MM.1S (cell line): ENCODE data around the gene VEZT.

Experiments
- DNase-seq: peaks from one replicate; pipeline ENCODE4 v3.0.0-alpha.2; 2015
- H2AFZ ChIP-seq: fragments of 300-600 bp; sonication (generic); 2 replicates; pipeline ENCODE4 v1.6.0; 2016; ENCODE audit warnings: antibody characterized with exemption, low read length
- H3F3A ChIP-seq: fragments of 300-600 bp; sonication (generic); 2 replicates; pipeline ENCODE4 v1.6.1; 2016; ENCODE audit warnings: mild to moderate bottlenecking, antibody characterized with exemption, low read length, moderate library complexity, mixed read lengths; ENCODE audit not compliant: insufficient read depth
- H3K27ac ChIP-seq: fragments of 300-600 bp; sonication (generic); 2 replicates; pipeline ENCODE4 v1.5.1; 2016; ENCODE audit warnings: mild to moderate bottlenecking, low read length
- H3K27me3 ChIP-seq: fragments of 300-600 bp; sonication (generic); replicated peaks from 2 replicates; pipeline ENCODE4 v1.6.0; 2016; ENCODE audit warnings: low read length; ENCODE audit not compliant: insufficient read depth
- H3K36me3 ChIP-seq: fragments of 300-600 bp; sonication (generic); replicated peaks from 2 replicates; pipeline ENCODE4 v1.6.1; 2016; ENCODE audit warnings: mild to moderate bottlenecking, low read length, mixed read lengths; ENCODE audit not compliant: insufficient read depth
- H3K4me1 ChIP-seq: fragments of 300-600 bp; sonication (generic); 2 replicates; pipeline ENCODE4 v1.6.1; 2016; ENCODE audit warnings: low read length, mixed read lengths
- H3K4me2 ChIP-seq: fragments of 300-600 bp; sonication (generic); 2 replicates; pipeline ENCODE4 v1.6.0; 2016; ENCODE audit warnings: low read depth, low read length
- H3K4me3 ChIP-seq: fragments of 300-600 bp; sonication (generic); 2 replicates; pipeline ENCODE4 v1.5.1; 2016; ENCODE audit warnings: low read length, mixed read lengths
- H3K79me2 ChIP-seq: fragments of 300-600 bp; sonication (generic); 2 replicates; pipeline ENCODE4 v1.6.1; 2016; ENCODE audit warnings: mixed run types, low read length, mixed read lengths
- H3K9ac ChIP-seq: fragments of 300-600 bp; sonication (generic); 2 replicates; pipeline ENCODE4 v1.6.1; 2016; ENCODE audit warnings: low read length, mixed read lengths
- H3K9me2 ChIP-seq: fragments of 300-600 bp; sonication (generic); replicated peaks from 2 replicates; pipeline ENCODE4 v1.6.1; 2016; ENCODE audit warnings: mild to moderate bottlenecking, low read length, mixed read lengths; ENCODE audit not compliant: insufficient read depth
- H3K9me3 ChIP-seq: fragments of 300-600 bp; sonication (generic); replicated peaks from 2 replicates; pipeline ENCODE4 v1.6.1; 2016; ENCODE audit warnings: mild to moderate bottlenecking, low read length, mixed read lengths; ENCODE audit not compliant: insufficient read depth
- H4K20me1 ChIP-seq: fragments of 300-600 bp; sonication (generic); 2 replicates; pipeline ENCODE4 v1.6.1; 2016; ENCODE audit warnings: mild to moderate bottlenecking, low read length, moderate library complexity, mixed read lengths; ENCODE audit not compliant: insufficient read depth
- EZH2 ChIP-seq: fragments of 300-600 bp; sonication (generic); optimal IDR thresholded peaks from 2 replicates; pipeline ENCODE3; 2017; ENCODE audit warnings: low read depth, mild to moderate bottlenecking, antibody characterized with exemption, low read length, mixed read lengths
- EZH2phosphoT487 ChIP-seq: fragments of 300-600 bp; sonication (generic); IDR thresholded peaks from 2 replicates; pipeline ENCODE4 v1.6.1; 2018; ENCODE audit warnings: antibody characterized with exemption, low read length
- TF ChIP-seq, protein P1 (sequence below): fragments of 300-600 bp; sonication (generic); IDR thresholded peaks from 2 replicates; pipeline ENCODE4 v1.5.1; 2016; ENCODE audit warnings: antibody characterized with exemption, low read length, mixed read lengths

VEZT gene

DNA sequence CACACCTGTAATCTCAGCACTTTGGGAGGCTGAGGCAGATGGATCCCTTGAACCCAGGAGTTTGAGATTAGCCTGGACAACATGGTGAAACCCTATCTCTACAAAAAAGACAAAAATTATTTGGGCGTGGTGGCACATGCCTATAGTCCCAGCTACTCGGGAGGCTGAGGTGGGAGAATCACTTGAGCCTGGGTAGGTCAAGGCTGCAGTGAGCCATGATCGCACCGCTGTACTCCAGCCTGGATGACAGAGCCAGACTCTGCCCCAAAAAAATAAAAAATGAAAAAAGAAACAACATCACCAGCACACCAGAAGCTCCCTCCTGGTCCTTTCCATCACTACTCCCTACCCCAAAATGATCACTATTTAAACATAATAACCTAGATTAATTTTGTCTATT is 2.6 kb downstream of the VEZT start:
- peaks cover 9% of the 10 kb centered on the region; the same call in 1 of the 2 replicates for H4K20me1 ChIP-seq
- H3K9ac ChIP-seq: no peak overlapping the region
- no peak overlapping the region for H3K4me3 ChIP-seq
- H3K79me2 ChIP-seq: peaks cover 75% of the 10 kb centered on the region
- H3K36me3 ChIP-seq: no peaks in the 10 kb centered on the region; the same call in 1 of the 2 replicates
- no peak overlapping the region for H3K27ac ChIP-seq
- peaks cover 14% of the 10 kb centered on the region for H3K4me1 ChIP-seq
- H3K27me3 ChIP-seq: no peaks in the 10 kb centered on the region
- no peaks in the 10 kb centered on the region for H3K9me2 ChIP-seq
- H2AFZ ChIP-seq: no peak overlapping the region
- TF ChIP-seq EZH2phosphoT487: no peak
- TF ChIP-seq, protein P1, sequence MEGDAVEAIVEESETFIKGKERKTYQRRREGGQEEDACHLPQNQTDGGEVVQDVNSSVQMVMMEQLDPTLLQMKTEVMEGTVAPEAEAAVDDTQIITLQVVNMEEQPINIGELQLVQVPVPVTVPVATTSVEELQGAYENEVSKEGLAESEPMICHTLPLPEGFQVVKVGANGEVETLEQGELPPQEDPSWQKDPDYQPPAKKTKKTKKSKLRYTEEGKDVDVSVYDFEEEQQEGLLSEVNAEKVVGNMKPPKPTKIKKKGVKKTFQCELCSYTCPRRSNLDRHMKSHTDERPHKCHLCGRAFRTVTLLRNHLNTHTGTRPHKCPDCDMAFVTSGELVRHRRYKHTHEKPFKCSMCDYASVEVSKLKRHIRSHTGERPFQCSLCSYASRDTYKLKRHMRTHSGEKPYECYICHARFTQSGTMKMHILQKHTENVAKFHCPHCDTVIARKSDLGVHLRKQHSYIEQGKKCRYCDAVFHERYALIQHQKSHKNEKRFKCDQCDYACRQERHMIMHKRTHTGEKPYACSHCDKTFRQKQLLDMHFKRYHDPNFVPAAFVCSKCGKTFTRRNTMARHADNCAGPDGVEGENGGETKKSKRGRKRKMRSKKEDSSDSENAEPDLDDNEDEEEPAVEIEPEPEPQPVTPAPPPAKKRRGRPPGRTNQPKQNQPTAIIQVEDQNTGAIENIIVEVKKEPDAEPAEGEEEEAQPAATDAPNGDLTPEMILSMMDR: no peak
- DNase-seq: no peak
- H3K9me3 ChIP-seq: no peaks in the 10 kb centered on the region
- H3K4me2 ChIP-seq: no peak overlapping the region
- peaks cover 8% of the 10 kb centered on the region for H3F3A ChIP-seq

DNA sequence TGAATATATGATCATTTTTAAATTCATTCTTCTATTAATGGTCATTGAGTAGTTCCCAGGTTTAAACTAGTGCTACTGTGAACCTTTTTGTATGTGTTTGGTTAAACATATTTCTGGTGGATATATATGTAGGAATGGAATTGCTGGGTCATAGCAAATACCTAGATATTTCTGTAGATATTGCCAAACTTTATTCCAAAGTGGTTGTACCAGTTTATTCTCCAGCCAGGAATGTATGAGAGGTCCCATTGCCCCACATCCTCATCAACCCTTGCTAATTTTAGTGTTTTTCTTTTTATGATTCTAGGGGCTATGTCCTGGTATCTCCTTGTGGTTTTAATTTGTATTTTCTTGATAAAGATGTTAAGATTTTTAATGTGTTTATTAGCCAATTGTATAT is 3.1 kb downstream of the VEZT start:
- Histone ChIP-seq H3K36me3 (no peaks in the 10 kb centered on the region; the same call in 1 of the 2 replicates), H3K79me2 (peaks cover 81% of the 10 kb centered on the region), H3K9ac (no peak overlapping the region), H4K20me1 (peaks cover 9% of the 10 kb centered on the region; the same call in 1 of the 2 replicates), H2AFZ (no peak overlapping the region), H3K27me3 (no peaks in the 10 kb centered on the region), H3K9me3 (no peaks in the 10 kb centered on the region), H3K27ac (no peak overlapping the region), H3F3A (peaks cover 8% of the 10 kb centered on the region), H3K4me3 (no peak overlapping the region), H3K9me2 (no peaks in the 10 kb centered on the region), H3K4me1 (peaks cover 14% of the 10 kb centered on the region), H3K4me2 (no peak overlapping the region)
- TF ChIP-seq EZH2 (no peak), EZH2phosphoT487 (no peak)
- TF ChIP-seq, protein P1: no peak
- no peak for DNase-seq

DNA sequence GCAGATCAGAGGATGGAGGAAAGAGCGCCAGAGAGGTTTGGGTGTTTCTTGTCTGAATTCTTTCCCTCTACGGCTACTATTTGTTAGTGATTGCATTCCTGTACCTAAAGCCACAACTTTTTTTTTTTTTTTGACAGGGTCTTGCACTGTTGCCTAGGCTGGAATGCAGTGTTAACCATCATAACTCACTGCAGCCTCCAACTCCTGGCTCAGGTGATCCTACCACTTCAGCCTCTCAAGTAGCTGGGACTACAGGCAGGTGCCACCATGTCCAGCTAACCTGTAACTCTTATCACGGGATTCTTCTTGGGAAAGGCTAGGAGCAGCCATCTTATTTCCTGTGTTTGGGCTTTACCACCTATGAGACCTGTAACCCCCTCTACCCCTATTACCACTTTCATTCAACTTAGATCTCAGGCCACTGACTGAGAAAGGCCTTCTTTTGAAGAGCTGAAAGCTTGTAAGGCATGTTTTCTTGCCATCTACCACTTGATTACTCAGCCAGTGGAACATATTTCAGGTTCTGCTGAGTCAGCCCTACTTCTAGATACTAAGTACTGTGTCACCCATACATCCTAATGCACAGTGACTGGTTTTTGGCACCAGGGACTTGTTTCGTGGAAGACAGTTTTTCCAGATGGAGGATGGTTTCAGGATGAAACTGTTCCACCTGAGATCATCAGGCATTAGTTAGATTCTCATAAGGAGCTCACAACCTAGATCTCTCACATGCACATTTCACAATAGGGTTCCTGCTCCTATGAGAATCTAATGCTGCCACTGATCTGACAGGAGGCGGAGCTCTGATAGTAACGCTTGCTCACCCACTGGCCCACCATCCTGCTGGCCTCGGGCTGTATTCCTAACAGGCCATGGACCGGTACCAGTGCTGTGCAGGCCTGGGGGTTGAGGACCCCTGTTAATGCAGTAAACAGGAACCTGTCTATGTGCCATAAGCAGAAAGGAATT is 6.9 kb downstream of the VEZT start:
- Histone ChIP-seq H4K20me1 (peaks cover 9% of the 10 kb centered on the region; the same call in 1 of the 2 replicates), H3K27ac (no peak overlapping the region), H3K27me3 (no peaks in the 10 kb centered on the region), H3K4me1 (0 out of 2 replicates have a peak, but pooled peaks cover 2% of the 10 kb centered on the region), H3F3A (no peaks in the 10 kb centered on the region), H3K36me3 (no peaks in the 10 kb centered on the region; the same call in 1 of the 2 replicates), H3K79me2 (peaks cover 98% of the 10 kb centered on the region), H3K4me3 (no peak overlapping the region), H3K9me3 (no peaks in the 10 kb centered on the region), H3K9ac (no peak overlapping the region), H3K9me2 (no peaks in the 10 kb centered on the region), H2AFZ (no peak overlapping the region), H3K4me2 (no peak overlapping the region)
- no peak for TF ChIP-seq EZH2phosphoT487
- TF ChIP-seq, protein P1: no peak
- TF ChIP-seq EZH2: no peak
- no peak for DNase-seq
